IgD-negative memory B cell (primary cell): ENCODE measurements around the gene TTI1. TPM values are rescaled to one million over a fixed set of nuclear protein-coding genes. Genes with fewer than 3 reads are reported as not detected.

Experiments
- H3K27ac Mint-ChIP-seq, 3 donors: one replicate each; pipeline ENCODE4 v1.8.0; 2020 to 2022; ENCODE audit warnings: mild to moderate bottlenecking in 3 of 3, mixed read lengths in 3 of 3, moderate library complexity in 1 of 3
- H3K27me3 Mint-ChIP-seq: one replicate; pipeline ENCODE4 v1.8.0; 2021; ENCODE audit warnings: mixed read lengths
- H3K36me3 Mint-ChIP-seq: one replicate; pipeline ENCODE4 v1.8.0; 2020; ENCODE audit warnings: mild to moderate bottlenecking, mixed read lengths
- H3K4me1 Mint-ChIP-seq, 3 donors: one replicate each; pipeline ENCODE4 v1.8.0; 2020 to 2022; ENCODE audit warnings: mixed read lengths in 3 of 3, mild to moderate bottlenecking in 1 of 3
- H3K4me3 Mint-ChIP-seq, 4 donors: one replicate each; pipeline ENCODE4 v1.8.0; 2020 to 2022; ENCODE audit warnings: mild to moderate bottlenecking in 4 of 4, mixed read lengths in 4 of 4, moderate library complexity in 3 of 4
- H3K9me3 Mint-ChIP-seq, 3 donors: one replicate each; pipeline ENCODE4 v1.8.0; 2020 to 2021; ENCODE audit warnings: mixed read lengths in 3 of 3, mild to moderate bottlenecking in 1 of 3
- polyA plus RNA-seq: library from polyadenylated mRNA; unstranded; fragments of 300-500 nt; fragmentation: Illumina TruSeq; gene quantifications from one replicate; pipeline ENCODE4 v1.2.3, GENCODE V29; 2021

TTI1 gene
- 14.4 TPM for polyA plus RNA-seq

DNA sequence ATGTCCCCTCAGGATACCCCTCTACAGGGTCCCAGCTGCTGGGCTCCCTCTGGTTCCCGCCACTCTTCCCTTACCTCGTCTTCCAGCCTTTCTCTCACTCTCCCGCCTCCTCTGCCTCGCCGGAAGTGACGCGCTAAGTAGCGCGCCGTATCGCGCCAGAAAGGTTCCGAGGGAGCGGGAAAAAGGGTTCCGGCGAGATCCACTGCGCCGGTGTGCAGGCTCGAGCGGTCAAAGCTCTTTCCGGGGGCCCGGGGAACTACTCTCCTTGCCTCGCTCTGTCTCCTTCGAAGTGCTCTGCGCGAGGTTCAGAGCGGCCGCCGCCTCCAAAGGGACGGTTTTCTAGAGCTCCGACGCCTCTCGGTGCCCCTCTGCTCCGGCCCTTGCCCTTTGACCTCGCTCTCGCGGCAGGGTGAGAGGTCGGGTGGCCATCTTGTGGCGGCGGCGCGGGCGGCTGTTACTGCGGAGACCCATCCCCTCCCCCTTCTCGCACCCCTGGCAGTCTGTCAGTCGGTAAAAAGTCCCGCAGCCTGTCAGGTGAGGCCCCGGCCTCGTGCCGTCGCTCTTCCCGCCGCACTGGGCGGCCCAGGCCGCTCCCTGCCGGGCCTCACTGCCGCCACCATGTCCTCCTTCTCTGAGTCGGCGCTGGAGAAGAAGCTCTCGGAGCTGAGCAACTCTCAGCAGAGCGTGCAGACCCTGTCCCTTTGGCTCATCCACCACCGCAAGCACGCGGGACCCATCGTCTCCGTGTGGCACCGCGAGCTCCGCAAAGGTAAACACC, at the start of gene TTI1, which contains the start of gene RPRD1B:
TTI1 (minus strand) TSS at position 127 of the 778 bp plus-strand sequence. CDS start 19,640 bp downstream, outside the sequence.
RPRD1B (plus strand) TSS at position 417 of the 778 bp plus-strand sequence; CDS start at position 619, 202 bp downstream.
- Mint-ChIP-seq H3K9me3 (no peaks in the 10 kb centered on the region), H3K36me3 (peaks cover 5% of the 10 kb centered on the region), H3K27ac (peak within 1 kb of the TSS; percentile 95 to 100 (median 99)), H3K27me3 (peaks cover 1% of the 10 kb centered on the region), H3K4me3 (peak within 1 kb of the TSS; percentile 96 to 100 (median 98)), H3K4me1 (peaks cover 54 to 63% (median 60%) of the 10 kb centered on the region in 3 donors)

DNA sequence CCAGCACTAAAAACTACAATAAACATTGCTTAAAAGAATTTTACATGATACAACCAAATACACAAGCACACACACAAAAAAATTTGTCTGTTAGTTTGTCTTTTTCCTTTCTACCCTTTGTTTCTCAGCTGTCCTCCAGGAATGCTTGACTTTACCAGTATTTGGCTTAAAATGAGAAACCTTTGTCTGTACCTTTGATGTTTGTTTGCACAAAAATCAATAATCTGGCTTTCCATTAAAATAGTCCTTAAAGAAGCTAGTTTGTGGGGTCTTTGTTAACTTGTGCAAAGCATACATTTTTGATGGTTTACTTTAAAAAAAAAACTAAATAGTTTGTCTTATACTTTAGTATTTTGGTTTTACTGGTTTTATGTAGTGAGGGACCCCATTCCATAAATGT, 49.6 kb upstream of the TTI1 start:
- H3K36me3 Mint-ChIP-seq: peaks cover 31% of the 10 kb centered on the region
- no peak overlapping the region for H3K27ac Mint-ChIP-seq
- no peaks in the 10 kb centered on the region for H3K27me3 Mint-ChIP-seq
- peaks cover 28 to 36% (median 31%) of the 10 kb centered on the region in 3 donors for H3K4me1 Mint-ChIP-seq
- no peaks in the 10 kb centered on the region for H3K9me3 Mint-ChIP-seq
- H3K4me3 Mint-ChIP-seq: no peak overlapping the region

DNA sequence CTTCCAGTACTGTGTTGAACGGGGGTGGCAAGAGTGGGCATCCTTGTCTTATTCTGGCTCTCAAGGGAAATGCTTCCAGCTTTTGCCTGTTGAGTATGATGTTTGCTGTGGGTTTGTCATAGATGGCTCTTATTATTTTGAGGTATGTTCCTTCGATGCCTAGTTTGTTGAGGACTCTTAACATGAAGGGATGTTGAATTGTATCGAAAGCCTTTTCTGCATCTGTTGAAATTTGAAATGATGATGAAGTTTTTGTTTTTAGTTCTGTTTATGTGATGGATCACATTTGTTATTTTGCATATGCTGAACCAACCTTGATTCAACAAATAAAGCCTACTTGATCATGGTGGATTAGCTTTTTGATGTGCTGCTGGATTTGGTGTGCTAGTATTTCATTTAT, 48.3 kb upstream of the TTI1 start:
- H3K4me1 Mint-ChIP-seq: peaks cover 33 to 45% (median 38%) of the 10 kb centered on the region in 3 donors
- H3K36me3 Mint-ChIP-seq: peaks cover 30% of the 10 kb centered on the region
- H3K9me3 Mint-ChIP-seq: no peaks in the 10 kb centered on the region
- peak overlapping the region; percentile 10 to 37 (median 12) for H3K27ac Mint-ChIP-seq
- H3K4me3 Mint-ChIP-seq: peak overlapping the region in 2 of 4 donors; percentile 10 to 50
- no peaks in the 10 kb centered on the region for H3K27me3 Mint-ChIP-seq

DNA sequence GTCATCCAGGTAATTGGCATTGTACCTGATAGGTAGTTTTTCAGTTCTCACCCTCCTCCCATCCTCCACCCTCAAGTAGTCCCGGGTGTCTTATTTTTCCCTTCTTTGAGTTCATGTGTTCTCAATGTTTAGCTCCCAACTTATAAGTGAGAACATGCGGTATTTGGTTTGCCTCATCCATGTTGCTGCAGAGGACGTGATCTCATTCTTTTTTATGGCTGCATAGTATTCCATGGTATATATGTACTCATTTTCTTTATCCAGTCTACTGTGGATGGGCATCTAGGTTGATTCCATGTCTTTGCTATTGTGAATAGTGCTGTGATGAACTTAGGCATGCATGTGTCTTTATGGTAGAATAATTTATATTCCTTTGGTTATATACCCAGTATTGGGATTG, 46.1 kb upstream of the TTI1 start:
- Mint-ChIP-seq H3K4me3 (no peak overlapping the region), H3K27me3 (no peaks in the 10 kb centered on the region), H3K27ac (peak overlapping the region in 2 of 3 donors; percentile 7 to 44), H3K4me1 (peaks cover 53 to 61% (median 56%) of the 10 kb centered on the region in 3 donors), H3K36me3 (peaks cover 39% of the 10 kb centered on the region), H3K9me3 (no peaks in the 10 kb centered on the region)

DNA sequence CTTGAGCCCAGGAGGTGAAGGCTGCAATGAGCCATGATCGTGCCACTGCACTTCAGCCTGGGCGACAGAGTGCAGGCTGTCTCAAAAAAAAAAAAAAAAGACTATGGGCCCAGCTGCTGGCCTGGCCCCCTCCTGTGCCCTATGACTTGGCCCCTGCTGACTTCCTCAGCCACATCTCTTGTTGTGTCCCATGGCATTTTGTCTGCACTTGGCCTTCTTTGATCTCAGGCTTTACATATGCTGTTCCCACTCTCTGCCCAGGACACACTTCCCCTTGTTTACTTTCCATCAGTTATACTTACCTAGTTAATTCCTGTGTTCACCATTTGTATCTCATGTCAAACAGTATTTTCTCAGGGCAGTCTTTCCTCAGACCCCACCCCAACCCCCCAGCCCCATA, 44.8 kb upstream of the TTI1 start:
- H3K4me1 Mint-ChIP-seq: peaks cover 64 to 69% (median 64%) of the 10 kb centered on the region in 3 donors
- no peaks in the 10 kb centered on the region for H3K9me3 Mint-ChIP-seq
- peak overlapping the region in 1 of 4 donors; percentile 51 for H3K4me3 Mint-ChIP-seq
- no peaks in the 10 kb centered on the region for H3K27me3 Mint-ChIP-seq
- peaks cover 45% of the 10 kb centered on the region for H3K36me3 Mint-ChIP-seq
- H3K27ac Mint-ChIP-seq: peak overlapping the region in 1 of 3 donors; percentile 27

DNA sequence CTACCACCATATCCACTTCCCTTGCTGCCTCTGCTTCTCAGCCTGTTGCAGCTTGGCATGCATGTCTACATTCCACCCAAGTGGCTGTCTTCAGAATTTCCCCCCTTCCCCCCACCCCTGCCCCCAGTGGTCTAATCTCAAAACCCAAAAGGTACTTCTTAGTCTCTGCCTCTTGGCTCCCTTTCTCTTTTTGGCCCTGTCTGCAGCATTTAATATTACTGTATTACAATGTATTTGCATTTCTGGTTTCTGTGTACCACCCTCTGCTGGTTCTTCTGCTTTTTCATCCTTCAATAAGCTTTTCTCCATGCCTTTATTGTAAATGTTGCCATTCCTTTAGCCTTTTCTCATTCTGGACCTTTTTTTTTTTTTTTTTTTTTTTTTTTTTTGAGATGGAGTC, 43.3 kb upstream of the TTI1 start:
- Mint-ChIP-seq H3K27ac (peak overlapping the region; percentile 22 to 92 (median 65)), H3K9me3 (peaks cover 0 to 5% (median 2%) of the 10 kb centered on the region in 3 donors), H3K4me1 (peaks cover 57 to 65% (median 60%) of the 10 kb centered on the region in 3 donors), H3K27me3 (no peaks in the 10 kb centered on the region), H3K4me3 (peak overlapping the region; percentile 1 to 87 (median 57)), H3K36me3 (peaks cover 48% of the 10 kb centered on the region)

DNA sequence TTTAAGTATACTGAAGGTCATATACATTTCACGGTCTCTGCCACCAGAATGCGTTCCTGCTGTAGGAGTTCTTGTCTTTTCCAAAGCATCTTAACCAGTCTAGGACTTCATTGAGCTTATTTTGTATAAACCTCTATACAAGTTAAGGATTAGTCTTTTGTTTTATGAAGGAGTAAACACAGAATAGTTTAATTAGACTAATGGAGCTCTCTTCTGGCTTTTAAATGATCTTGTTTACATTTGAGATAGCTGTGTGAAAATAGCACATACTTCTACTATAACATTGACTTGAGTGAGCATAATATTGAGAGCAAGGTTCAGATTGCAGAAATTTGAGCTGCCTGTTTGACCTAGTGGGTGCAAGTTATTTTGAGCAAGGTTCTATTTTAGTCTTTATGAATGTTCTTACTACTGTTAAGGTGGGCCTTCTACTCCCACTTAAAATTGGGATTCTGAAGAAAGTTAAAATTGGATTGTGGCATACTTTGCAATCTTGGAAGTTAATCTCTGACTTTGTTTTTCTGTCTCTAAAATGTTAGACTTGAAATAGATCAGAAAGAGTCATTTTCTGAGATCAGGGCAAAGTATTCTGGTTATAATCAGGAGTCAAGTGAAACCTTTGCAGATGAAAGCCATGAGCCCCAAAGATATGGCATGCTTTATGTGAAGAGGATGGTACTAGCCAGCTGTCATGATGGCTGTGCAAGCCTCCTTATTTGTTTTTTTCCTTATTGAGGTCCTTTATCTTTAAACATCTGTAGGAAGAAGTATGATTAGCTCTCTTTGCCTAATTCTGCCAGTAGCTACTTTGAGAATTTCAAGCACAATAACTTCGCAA, 42.1 kb upstream of the TTI1 start:
- Mint-ChIP-seq H3K27me3 (no peaks in the 10 kb centered on the region), H3K4me3 (peak overlapping the region in 3 of 4 donors; percentile 4 to 79 (median 14)), H3K36me3 (peaks cover 51% of the 10 kb centered on the region), H3K27ac (peak overlapping the region in 2 of 3 donors; percentile 54 to 92), H3K4me1 (peaks cover 50 to 57% (median 51%) of the 10 kb centered on the region in 3 donors), H3K9me3 (peaks cover 0 to 8% (median 4%) of the 10 kb centered on the region in 3 donors)

DNA sequence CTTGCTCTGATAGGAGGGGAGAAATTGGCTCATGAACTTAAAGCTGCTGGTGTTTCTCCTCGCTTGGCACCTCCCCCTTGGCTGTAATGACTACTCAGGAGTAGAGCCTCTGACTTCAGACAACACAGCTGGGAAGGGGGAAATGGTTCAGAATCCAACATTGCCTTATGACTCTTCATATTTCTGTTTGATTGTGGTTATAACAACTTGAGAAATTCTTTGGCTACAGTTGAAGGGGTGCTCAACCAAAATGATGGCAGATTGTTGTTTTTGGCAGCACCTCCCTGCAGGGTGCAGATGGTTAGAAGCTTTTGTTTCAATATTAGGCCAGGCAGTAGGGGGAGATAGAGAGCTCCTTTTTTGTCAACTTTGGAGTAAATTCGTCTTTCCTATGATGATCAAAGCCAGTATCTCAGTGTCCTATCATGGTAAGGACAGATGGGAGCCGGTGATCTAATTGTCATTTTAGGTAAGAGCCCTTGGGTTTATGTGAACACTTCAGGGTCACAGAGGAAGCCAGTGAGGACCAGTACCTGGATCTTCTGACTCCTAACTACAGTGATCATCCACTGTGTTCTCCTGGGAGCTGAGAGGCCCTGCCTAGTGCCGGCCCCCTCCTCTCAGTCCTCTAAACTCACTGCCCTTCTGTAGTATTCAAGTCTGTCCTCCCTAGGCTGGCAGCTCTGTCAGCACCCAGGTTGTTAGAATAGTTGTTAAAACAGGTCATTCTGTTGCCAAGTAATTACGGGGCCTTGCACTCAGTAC, 40.2 kb upstream of the TTI1 start:
- Mint-ChIP-seq H3K27me3 (no peaks in the 10 kb centered on the region), H3K27ac (peak overlapping the region; percentile 40 to 73 (median 61)), H3K36me3 (peaks cover 44% of the 10 kb centered on the region), H3K4me1 (peaks cover 42 to 51% (median 45%) of the 10 kb centered on the region in 3 donors), H3K4me3 (peak overlapping the region in 2 of 4 donors; percentile 35 to 86), H3K9me3 (peaks cover 0 to 8% (median 4%) of the 10 kb centered on the region in 3 donors)

DNA sequence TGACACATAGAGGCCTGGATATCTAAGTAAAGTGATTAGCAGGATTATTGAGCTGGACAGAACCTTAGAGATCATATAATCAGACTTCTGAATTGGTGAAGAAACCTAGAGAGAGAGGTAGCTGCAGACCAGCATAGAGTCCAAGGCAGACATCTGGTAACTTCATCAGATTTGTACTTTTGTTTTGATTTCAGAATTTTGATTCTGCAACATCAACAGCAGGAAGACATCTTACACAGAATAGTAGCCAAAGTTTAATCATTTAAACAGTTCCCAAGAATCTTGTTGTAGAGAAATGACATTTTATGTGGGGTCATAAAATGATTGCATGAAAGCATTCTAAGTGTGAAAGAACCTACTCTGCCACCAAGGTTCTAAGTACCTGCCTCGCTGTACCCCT, 39.6 kb upstream of the TTI1 start:
- no peaks in the 10 kb centered on the region for H3K27me3 Mint-ChIP-seq
- no peak overlapping the region for H3K4me3 Mint-ChIP-seq
- H3K27ac Mint-ChIP-seq: peak overlapping the region in 1 of 3 donors; percentile 40
- peaks cover 37 to 46% (median 41%) of the 10 kb centered on the region in 3 donors for H3K4me1 Mint-ChIP-seq
- H3K36me3 Mint-ChIP-seq: peaks cover 44% of the 10 kb centered on the region
- peaks cover 0 to 8% (median 4%) of the 10 kb centered on the region in 3 donors for H3K9me3 Mint-ChIP-seq

DNA sequence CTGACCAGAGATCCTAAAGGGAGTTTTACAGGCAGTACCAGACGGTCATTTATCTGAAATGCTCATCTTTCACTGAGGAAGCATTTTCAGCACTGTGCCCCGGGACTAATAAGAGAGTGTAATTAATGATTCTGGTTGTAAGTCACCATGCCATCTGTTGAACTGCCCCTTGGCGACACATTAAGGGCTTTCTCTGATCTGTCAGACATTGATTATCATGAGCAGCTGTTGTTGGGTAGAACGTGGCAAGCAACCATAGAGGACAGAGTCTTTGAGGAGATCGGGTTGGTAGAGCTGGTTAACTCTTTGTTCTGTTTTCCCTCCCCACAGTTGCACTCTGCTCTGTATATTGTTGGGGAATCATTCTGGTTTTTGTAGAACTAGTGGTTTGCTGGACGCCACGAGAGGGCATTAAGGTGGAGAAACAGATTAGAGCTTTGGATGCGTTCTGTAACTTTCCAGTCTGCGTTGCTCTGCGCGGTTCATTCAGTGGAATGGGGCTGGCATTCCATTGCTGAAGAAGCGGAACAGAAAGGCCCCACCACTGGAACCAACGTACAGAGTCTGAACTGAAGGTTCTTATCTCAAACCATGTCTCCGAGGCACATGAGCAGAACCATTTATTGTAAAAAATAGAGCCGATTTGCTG, 34.6 kb upstream of the TTI1 start:
- Mint-ChIP-seq H3K27ac (peak overlapping the region; percentile 18 to 75 (median 71)), H3K36me3 (peaks cover 30% of the 10 kb centered on the region), H3K4me1 (peaks cover 19 to 32% (median 19%) of the 10 kb centered on the region in 3 donors), H3K9me3 (peaks cover 0 to 8% (median 4%) of the 10 kb centered on the region in 3 donors), H3K4me3 (peak overlapping the region in 1 of 4 donors; percentile 13), H3K27me3 (no peaks in the 10 kb centered on the region)

DNA sequence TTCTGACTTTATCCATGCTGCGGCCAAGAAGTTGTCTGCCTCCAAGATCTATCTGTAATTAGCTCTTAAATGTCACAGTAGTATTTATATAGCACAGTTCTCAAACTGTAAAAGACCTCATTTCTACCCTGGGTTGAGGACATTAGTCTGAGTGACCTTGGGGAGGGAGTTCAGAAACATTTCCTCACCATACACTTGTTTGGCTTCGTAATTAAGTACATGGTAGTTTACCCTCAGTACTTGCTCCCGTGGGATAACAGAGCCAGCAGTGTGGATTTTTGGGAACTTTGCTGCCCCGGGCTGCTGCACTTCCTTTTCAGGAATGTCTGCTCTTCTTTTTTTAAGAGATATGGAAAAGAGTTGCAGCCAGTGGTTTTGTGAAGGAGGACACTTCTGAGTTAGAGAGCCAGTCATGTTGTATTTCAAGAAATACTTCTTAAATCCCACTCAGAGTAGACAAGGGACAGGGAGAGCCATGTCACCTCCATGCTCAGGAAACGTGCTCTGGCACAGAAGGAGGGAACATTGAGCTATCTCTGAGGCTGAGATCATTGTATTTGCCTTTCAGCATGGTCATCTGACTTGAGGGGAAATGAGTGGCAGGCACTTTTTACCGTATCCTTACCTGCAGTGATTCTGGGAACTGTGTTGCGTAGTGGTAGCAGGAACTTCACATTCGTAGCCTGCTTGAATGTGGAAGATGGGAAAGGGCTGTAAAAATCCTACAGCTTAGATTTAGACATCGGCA, 33.9 kb upstream of the TTI1 start:
- H3K27ac Mint-ChIP-seq: peak overlapping the region; percentile 41 to 75 (median 59)
- H3K36me3 Mint-ChIP-seq: peaks cover 25% of the 10 kb centered on the region
- peaks cover 18 to 32% (median 19%) of the 10 kb centered on the region in 3 donors for H3K4me1 Mint-ChIP-seq
- H3K9me3 Mint-ChIP-seq: peaks cover 0 to 5% (median 4%) of the 10 kb centered on the region in 3 donors
- H3K4me3 Mint-ChIP-seq: peak overlapping the region in 2 of 4 donors; percentile 13 to 19
- H3K27me3 Mint-ChIP-seq: no peaks in the 10 kb centered on the region

DNA sequence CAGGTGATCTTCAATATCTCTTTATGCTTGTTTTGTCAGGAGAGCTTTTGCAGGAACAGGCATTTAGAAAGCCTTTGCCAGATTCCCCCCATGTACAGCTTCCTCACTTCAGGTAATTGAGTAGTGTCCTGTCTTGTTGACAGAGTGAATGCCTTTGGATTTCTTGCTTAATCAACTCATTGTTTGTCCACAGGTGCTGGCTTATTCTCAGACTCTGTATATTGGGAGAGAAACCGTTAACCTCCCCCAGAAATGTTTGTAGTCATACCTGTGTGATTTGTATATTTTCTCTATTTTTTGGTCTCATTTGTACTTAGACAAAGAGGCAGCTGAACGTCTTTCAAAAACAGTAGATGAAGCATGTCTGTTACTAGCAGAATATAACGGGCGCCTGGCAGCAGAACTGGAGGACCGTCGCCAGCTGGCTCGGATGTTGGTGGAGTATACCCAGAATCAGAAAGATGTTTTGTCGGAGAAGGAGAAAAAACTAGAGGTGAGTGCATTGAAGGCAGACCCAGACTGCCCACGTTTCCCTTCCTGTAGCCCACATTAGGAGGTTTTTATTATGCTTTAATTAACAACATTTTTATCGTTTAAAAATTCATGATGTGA, 32.6 kb upstream of the TTI1 start:
- no peaks in the 10 kb centered on the region for H3K27me3 Mint-ChIP-seq
- H3K36me3 Mint-ChIP-seq: peaks cover 15% of the 10 kb centered on the region
- peaks cover 18 to 32% (median 19%) of the 10 kb centered on the region in 3 donors for H3K4me1 Mint-ChIP-seq
- H3K4me3 Mint-ChIP-seq: peak overlapping the region; percentile 13 to 63 (median 50)
- H3K9me3 Mint-ChIP-seq: no peaks in the 10 kb centered on the region
- H3K27ac Mint-ChIP-seq: peak overlapping the region in 2 of 3 donors; percentile 41 to 81
